Ovary (tissue), 3 donors: ENCODE results near the gene ATP13A5.

Experiments
- CTCF ChIP-seq, 3 donors: fragments of 450-650 bp in 2 of 3; fragments of 200-600 bp in 1 of 3; IDR thresholded peaks; one replicate each; pipeline versions ENCODE4 v1.5.1 to v1.8.0; 2016 to 2022; ENCODE audit warnings: antibody characterized with exemption in 3 of 3, mild to moderate bottlenecking in 1 of 3
- POLR2A ChIP-seq: fragments of 450-650 bp; IDR thresholded peaks from one replicate; pipeline ENCODE4 v1.6.1; 2017; ENCODE audit warnings: antibody characterized with exemption, mild to moderate bottlenecking, moderate library complexity
- donor health status: DM: no; HTN: no; CAD: no.

GRCh38 chr3:193243571-193243970 lies 135.0 kb downstream of the ATP13A5 start:
- TF ChIP-seq CTCF (IDR thresholded peaks at IDR 0.05) (no peak), POLR2A (no peak)
